ENCODE results near the gene GPR87.

- no peak for TF ChIP-seq EZH2phosphoT487 (IDR thresholded peaks at IDR 0.05; ENCODE audit: insufficient read depth, low read depth)
- TF ChIP-seq EZH2 (IDR thresholded peaks at IDR 0.05; ENCODE audit: insufficient read depth, poor library complexity, severe bottlenecking), result no peak
Observed at GRCh38 chr3:151276038-151276686, 40.5 kb downstream of the GPR87 start.
